WTC11 (cell line): Measurements from ENCODE around the gene ZCWPW1. TPM values are rescaled to one million over a fixed set of nuclear protein-coding genes. Genes with fewer than 3 reads are reported as not detected.

ENCODE experiments used
- ATAC-seq: fragments of 200-7000 bp; cut with Tn5 transposase; 2 replicates; pipeline ENCODE4 v1.10.0; 2021; ENCODE audit warnings: mild to moderate bottlenecking, moderate library complexity
- CTCF ChIA-PET: fragments of 300-600 bp; sonication (Branson Sonifier 250); formaldehyde crosslinking; loops from one replicate; lab custom pipeline; 2021; ENCODE audit warnings: antibody characterized with exemption; lab: Charles Lee
- POLR2A ChIA-PET: fragments of 350-600 bp; sonication (Branson Sonifier 250); formaldehyde crosslinking; loops from one replicate; lab custom pipeline; 2021; ENCODE audit warnings: antibody characterized with exemption; lab: Charles Lee
- DNase-seq: peaks from one replicate; pipeline ENCODE4 v3.0.0; 2021; ENCODE audit warnings: low spot score
- H3K27ac Mint-ChIP-seq: 2 replicates; pipeline ENCODE4 v1.8.0; 2021; ENCODE audit warnings: mixed read lengths
- H3K27me3 Mint-ChIP-seq: 2 replicates; pipeline ENCODE4 v1.8.0; 2021; ENCODE audit warnings: low read depth, mild to moderate bottlenecking, moderate library complexity, mixed read lengths
- H3K36me3 Mint-ChIP-seq: 2 replicates; pipeline ENCODE4 v1.8.0; 2021; ENCODE audit warnings: mixed read lengths
- H3K4me1 Mint-ChIP-seq: 2 replicates; pipeline ENCODE4 v1.8.0; 2022; ENCODE audit warnings: mixed read lengths
- H3K4me3 Mint-ChIP-seq: 2 replicates; pipeline ENCODE4 v1.8.0; 2021; ENCODE audit warnings: mild to moderate bottlenecking, moderate library complexity, mixed read lengths
- H3K9me3 Mint-ChIP-seq: 2 replicates; pipeline ENCODE4 v1.8.0; 2021; ENCODE audit warnings: mixed read lengths
- ESRRA ChIP-seq: sonication (generic); formaldehyde crosslinking; IDR thresholded peaks from 2 replicates; pipeline ENCODE4 v1.8.1; 2022; ENCODE audit warnings: mild to moderate bottlenecking, missing genetic modification reagents, borderline replicate concordance
- MYBL2 ChIP-seq: sonication (generic); formaldehyde crosslinking; IDR thresholded peaks from 2 replicates; pipeline ENCODE4 v1.8.1; 2023; ENCODE audit warnings: mild to moderate bottlenecking, moderate library complexity, missing genetic modification reagents
- NFE2L1 ChIP-seq: sonication (generic); formaldehyde crosslinking; IDR thresholded peaks from 2 replicates; pipeline ENCODE4 v1.8.1; 2023; ENCODE audit warnings: missing genetic modification reagents
- NR2C2 ChIP-seq: sonication (generic); formaldehyde crosslinking; IDR thresholded peaks from 2 replicates; pipeline ENCODE4 v1.8.0; 2022; ENCODE audit warnings: mild to moderate bottlenecking, missing genetic modification reagents
- RELA ChIP-seq: sonication (generic); formaldehyde crosslinking; IDR thresholded peaks from 2 replicates; pipeline ENCODE4 v1.8.1; 2022; ENCODE audit warnings: missing genetic modification reagents, mild to moderate bottlenecking, borderline replicate concordance
- SMAD3 ChIP-seq: sonication (generic); formaldehyde crosslinking; IDR thresholded peaks from 2 replicates; pipeline ENCODE4 v1.8.0; 2022; ENCODE audit warnings: missing genetic modification reagents, mild to moderate bottlenecking, borderline replicate concordance
- TCF7 ChIP-seq: sonication (generic); formaldehyde crosslinking; IDR thresholded peaks from 2 replicates; pipeline ENCODE4 v1.8.0; 2022; ENCODE audit warnings: mild to moderate bottlenecking, low read depth, missing genetic modification reagents, moderate library complexity
- ZBTB21 ChIP-seq: sonication (generic); formaldehyde crosslinking; IDR thresholded peaks from 2 replicates; pipeline ENCODE4 v1.8.1; 2023; ENCODE audit warnings: mild to moderate bottlenecking, missing genetic modification reagents, borderline replicate concordance
- ZNF219 ChIP-seq: sonication (generic); formaldehyde crosslinking; IDR thresholded peaks from 2 replicates; pipeline ENCODE4 v1.8.0; 2023; ENCODE audit warnings: missing genetic modification reagents, mild to moderate bottlenecking, borderline replicate concordance
- ZNF396 ChIP-seq: fragments of 250-450 bp; sonication (Bioruptor Pico); IDR thresholded peaks from 2 replicates; pipeline ENCODE4 v1.8.0; 2021; ENCODE audit warnings: mild to moderate bottlenecking, moderate library complexity, borderline replicate concordance
- ZNF423 ChIP-seq: fragments of 250-450 bp; sonication (Bioruptor Pico); IDR thresholded peaks from 2 replicates; pipeline ENCODE4 v2.1.2; 2022; ENCODE audit warnings: mild to moderate bottlenecking, moderate library complexity
- total RNA-seq: library from RNA; stranded (reverse); gene quantifications from 3 replicates; pipeline ENCODE4 v1.2.3, GENCODE V29; 2021
- TF ChIP-seq, protein P1 (sequence below): sonication (generic); formaldehyde crosslinking; IDR thresholded peaks from 2 replicates; pipeline ENCODE4 v1.8.1; 2023; ENCODE audit warnings: mild to moderate bottlenecking, missing genetic modification reagents, moderate library complexity
- TF ChIP-seq, protein P2 (sequence below): sonication (generic); formaldehyde crosslinking; IDR thresholded peaks from 2 replicates; pipeline ENCODE4 v1.8.1; 2023; ENCODE audit warnings: mild to moderate bottlenecking, missing genetic modification reagents
- TF ChIP-seq, protein P3 (sequence below): sonication (generic); formaldehyde crosslinking; IDR thresholded peaks from 2 replicates; pipeline ENCODE4 v1.8.1; 2023; ENCODE audit warnings: mild to moderate bottlenecking, missing genetic modification reagents, borderline replicate concordance
- TF ChIP-seq, protein P4 (sequence below): fragments of 250-450 bp; sonication (Bioruptor Pico); IDR thresholded peaks from 2 replicates; pipeline ENCODE4 v1.9.0; 2021; ENCODE audit warnings: mild to moderate bottlenecking
- TF ChIP-seq, protein P5 (sequence below): fragments of 250-450 bp; sonication (Bioruptor Pico); IDR thresholded peaks from 2 replicates; pipeline ENCODE4 v1.9.0; 2021; ENCODE audit warnings: mild to moderate bottlenecking, borderline replicate concordance

The ZCWPW1 gene
- total RNA-seq, 1 experiment from 2014 or later: 1.4 TPM

DNA sequence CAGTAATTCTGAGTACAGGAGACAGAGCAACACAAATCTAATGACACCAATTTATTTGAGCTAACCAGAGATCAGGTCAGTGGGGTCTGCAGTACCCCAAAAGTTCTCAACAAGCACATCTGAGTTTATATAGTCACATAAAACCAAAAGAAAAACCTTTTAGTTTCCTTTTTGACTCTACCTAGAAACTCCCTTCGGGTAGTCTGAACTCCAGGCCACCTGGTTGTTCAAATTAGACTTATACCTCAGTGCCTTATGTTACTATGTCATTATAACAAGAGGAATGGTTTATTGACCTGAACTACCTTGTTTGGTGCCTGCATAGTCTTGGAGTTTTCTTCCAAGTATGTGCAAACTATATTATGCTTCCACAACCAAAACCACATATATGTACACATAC is 14.6 kb downstream of the ZCWPW1 start (continued):
- TF ChIP-seq, protein P1, sequence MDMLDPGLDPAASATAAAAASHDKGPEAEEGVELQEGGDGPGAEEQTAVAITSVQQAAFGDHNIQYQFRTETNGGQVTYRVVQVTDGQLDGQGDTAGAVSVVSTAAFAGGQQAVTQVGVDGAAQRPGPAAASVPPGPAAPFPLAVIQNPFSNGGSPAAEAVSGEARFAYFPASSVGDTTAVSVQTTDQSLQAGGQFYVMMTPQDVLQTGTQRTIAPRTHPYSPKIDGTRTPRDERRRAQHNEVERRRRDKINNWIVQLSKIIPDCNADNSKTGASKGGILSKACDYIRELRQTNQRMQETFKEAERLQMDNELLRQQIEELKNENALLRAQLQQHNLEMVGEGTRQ (CRISPR knock-in tag): no peak

DNA sequence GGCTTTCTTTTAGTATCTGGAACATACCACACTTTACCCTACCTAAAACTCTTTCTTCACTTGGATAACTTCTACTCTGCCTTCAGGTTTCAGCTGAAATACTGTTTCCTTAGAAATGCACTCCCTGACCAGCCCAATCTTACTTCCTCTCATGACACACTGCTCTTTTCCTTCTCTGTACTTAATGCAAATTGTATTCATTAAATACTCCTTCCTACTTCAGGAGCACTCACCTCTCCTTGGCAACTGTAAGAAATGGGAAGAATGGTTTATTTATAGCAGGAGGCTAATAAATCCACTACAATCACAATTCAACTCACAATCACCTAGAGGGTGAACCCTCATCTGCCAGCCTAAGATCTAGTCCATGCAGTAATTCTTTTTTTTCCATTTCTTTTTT is 15.2 kb downstream of the ZCWPW1 start:
- no peaks in the 10 kb centered on the region for H3K9me3 Mint-ChIP-seq
- no peak overlapping the region for H3K27ac Mint-ChIP-seq
- no peak overlapping the region for H3K4me3 Mint-ChIP-seq
- no peak for DNase-seq
- no peaks in the 10 kb centered on the region for H3K36me3 Mint-ChIP-seq
- ChIA-PET CTCF (interaction anchor here (0.6 kb wide), 1 partner anchor 171 kb away, joined by 4 read pairs; no protein-coding TSS in a partner anchor), POLR2A (no interaction called here)
- no peak for ATAC-seq
- TF ChIP-seq NFE2L1 (CRISPR knock-in tag) (no peak), SMAD3 (CRISPR knock-in tag) (no peak), ZBTB21 (no peak), MYBL2 (CRISPR knock-in tag) (no peak), RELA (CRISPR knock-in tag) (no peak), ZNF423 (no peak), NR2C2 (CRISPR knock-in tag) (no peak), ZNF219 (CRISPR knock-in tag) (no peak), ESRRA (CRISPR knock-in tag) (no peak), ZNF396 (CRISPR knock-in tag) (no peak), TCF7 (CRISPR knock-in tag) (no peak)
- TF ChIP-seq, protein P2, sequence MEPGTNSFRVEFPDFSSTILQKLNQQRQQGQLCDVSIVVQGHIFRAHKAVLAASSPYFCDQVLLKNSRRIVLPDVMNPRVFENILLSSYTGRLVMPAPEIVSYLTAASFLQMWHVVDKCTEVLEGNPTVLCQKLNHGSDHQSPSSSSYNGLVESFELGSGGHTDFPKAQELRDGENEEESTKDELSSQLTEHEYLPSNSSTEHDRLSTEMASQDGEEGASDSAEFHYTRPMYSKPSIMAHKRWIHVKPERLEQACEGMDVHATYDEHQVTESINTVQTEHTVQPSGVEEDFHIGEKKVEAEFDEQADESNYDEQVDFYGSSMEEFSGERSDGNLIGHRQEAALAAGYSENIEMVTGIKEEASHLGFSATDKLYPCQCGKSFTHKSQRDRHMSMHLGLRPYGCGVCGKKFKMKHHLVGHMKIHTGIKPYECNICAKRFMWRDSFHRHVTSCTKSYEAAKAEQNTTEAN (CRISPR knock-in tag): no peak
- TF ChIP-seq, protein P3, sequence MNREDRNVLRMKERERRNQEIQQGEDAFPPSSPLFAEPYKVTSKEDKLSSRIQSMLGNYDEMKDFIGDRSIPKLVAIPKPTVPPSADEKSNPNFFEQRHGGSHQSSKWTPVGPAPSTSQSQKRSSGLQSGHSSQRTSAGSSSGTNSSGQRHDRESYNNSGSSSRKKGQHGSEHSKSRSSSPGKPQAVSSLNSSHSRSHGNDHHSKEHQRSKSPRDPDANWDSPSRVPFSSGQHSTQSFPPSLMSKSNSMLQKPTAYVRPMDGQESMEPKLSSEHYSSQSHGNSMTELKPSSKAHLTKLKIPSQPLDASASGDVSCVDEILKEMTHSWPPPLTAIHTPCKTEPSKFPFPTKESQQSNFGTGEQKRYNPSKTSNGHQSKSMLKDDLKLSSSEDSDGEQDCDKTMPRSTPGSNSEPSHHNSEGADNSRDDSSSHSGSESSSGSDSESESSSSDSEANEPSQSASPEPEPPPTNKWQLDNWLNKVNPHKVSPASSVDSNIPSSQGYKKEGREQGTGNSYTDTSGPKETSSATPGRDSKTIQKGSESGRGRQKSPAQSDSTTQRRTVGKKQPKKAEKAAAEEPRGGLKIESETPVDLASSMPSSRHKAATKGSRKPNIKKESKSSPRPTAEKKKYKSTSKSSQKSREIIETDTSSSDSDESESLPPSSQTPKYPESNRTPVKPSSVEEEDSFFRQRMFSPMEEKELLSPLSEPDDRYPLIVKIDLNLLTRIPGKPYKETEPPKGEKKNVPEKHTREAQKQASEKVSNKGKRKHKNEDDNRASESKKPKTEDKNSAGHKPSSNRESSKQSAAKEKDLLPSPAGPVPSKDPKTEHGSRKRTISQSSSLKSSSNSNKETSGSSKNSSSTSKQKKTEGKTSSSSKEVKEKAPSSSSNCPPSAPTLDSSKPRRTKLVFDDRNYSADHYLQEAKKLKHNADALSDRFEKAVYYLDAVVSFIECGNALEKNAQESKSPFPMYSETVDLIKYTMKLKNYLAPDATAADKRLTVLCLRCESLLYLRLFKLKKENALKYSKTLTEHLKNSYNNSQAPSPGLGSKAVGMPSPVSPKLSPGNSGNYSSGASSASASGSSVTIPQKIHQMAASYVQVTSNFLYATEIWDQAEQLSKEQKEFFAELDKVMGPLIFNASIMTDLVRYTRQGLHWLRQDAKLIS (CRISPR knock-in tag): no peak
- TF ChIP-seq, protein P1 (CRISPR knock-in tag): no peak
- TF ChIP-seq, protein P4, sequence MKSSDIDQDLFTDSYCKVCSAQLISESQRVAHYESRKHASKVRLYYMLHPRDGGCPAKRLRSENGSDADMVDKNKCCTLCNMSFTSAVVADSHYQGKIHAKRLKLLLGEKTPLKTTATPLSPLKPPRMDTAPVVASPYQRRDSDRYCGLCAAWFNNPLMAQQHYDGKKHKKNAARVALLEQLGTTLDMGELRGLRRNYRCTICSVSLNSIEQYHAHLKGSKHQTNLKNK (CRISPR knock-in tag): no peak
- TF ChIP-seq, protein P5, sequence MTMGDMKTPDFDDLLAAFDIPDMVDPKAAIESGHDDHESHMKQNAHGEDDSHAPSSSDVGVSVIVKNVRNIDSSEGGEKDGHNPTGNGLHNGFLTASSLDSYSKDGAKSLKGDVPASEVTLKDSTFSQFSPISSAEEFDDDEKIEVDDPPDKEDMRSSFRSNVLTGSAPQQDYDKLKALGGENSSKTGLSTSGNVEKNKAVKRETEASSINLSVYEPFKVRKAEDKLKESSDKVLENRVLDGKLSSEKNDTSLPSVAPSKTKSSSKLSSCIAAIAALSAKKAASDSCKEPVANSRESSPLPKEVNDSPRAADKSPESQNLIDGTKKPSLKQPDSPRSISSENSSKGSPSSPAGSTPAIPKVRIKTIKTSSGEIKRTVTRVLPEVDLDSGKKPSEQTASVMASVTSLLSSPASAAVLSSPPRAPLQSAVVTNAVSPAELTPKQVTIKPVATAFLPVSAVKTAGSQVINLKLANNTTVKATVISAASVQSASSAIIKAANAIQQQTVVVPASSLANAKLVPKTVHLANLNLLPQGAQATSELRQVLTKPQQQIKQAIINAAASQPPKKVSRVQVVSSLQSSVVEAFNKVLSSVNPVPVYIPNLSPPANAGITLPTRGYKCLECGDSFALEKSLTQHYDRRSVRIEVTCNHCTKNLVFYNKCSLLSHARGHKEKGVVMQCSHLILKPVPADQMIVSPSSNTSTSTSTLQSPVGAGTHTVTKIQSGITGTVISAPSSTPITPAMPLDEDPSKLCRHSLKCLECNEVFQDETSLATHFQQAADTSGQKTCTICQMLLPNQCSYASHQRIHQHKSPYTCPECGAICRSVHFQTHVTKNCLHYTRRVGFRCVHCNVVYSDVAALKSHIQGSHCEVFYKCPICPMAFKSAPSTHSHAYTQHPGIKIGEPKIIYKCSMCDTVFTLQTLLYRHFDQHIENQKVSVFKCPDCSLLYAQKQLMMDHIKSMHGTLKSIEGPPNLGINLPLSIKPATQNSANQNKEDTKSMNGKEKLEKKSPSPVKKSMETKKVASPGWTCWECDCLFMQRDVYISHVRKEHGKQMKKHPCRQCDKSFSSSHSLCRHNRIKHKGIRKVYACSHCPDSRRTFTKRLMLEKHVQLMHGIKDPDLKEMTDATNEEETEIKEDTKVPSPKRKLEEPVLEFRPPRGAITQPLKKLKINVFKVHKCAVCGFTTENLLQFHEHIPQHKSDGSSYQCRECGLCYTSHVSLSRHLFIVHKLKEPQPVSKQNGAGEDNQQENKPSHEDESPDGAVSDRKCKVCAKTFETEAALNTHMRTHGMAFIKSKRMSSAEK (CRISPR knock-in tag): no peak
- peaks cover 8% of the 10 kb centered on the region for H3K27me3 Mint-ChIP-seq
- H3K4me1 Mint-ChIP-seq: no peaks in the 10 kb centered on the region
